IPS-NIHi11 (cell line): ENCODE measurements around the gene OR4C5.
A peak's percentile ranks its signal among the peaks of the same experiment; 100 is the strongest.
"Not testable (repeated sequence)": the region's sequence is repeated elsewhere in the genome, so short reads cannot be mapped to it uniquely, and the experiment has no call there.

Experiments used
- DNase-seq: peaks from one replicate; pipeline ENCODE4 v3.0.0; 2012; ENCODE audit warnings: mixed read lengths, low spot score

The OR4C5 gene

GRCh38 chr11:48366365-48366764 is at the start of gene OR4C5:
OR4C5 (minus strand) TSS chr11:48366465; CDS start chr11:48366465, 0 bp downstream.
- no peak for DNase-seq

- DNase-seq, result peak; percentile 2
These were observed 18.4 kb upstream of the OR4C5 start for GRCh38 chr11:48384670-48385069.

DNA sequence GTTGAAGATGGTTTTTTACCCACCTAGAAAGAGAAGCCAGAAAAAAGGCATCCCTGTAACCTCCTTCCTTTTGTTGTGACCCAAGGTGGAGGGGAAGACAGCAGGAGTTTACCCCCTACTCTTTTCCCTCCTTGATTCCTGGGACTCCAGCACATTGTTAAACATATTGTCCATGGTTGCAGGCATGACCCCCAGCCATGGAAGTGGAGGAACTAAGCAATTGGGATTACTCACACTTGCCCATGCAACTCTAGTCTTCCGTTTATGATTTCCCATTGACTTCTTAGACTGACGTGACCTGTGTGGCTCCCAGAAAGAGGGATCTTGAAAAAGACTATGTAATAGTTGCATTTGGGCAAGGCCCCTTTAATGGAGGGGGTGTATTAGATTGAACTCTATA is 17.9 kb upstream of the OR4C5 start:
- not testable (repeated sequence) for DNase-seq

DNA sequence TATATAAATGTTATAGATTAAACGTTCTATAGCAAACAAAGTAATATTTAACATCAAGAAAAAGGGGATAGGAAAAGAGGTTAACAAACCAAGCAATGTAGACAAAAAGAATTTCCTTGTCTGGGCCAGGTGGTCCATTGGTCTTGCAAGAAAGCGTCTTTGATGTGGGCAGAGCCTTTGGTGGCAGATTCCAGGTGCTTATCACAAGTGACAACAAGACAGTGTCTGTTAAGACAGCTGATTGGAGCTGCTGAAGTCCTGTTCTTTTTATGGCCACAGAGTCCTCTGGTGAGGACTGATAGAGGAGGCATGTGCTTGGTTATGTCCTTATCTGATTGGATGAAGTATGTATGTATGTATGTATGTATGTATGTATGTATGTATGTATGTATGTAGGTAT is 5.0 kb downstream of the OR4C5 start:
- DNase-seq, result not testable (repeated sequence)

DNA sequence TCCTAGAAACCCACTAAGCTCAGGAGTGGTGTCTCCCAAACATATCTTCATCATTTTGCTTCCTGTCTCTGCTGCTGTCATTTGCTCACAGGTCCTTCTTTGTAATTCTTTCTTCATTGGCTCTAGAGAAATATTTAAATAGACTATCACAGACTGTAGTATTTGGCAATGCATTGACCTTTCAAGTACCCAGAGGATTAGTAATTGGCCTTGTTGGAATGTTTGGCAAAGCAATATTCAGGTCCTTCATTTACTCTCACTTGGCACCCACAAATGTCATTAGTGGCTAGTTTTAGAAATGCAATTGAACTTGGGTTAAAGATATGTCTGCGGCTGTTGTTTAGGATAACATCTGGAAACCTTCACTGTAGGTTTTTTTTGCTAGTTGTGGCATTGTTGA is 11.6 kb downstream of the OR4C5 start:
- no peak for DNase-seq

DNA sequence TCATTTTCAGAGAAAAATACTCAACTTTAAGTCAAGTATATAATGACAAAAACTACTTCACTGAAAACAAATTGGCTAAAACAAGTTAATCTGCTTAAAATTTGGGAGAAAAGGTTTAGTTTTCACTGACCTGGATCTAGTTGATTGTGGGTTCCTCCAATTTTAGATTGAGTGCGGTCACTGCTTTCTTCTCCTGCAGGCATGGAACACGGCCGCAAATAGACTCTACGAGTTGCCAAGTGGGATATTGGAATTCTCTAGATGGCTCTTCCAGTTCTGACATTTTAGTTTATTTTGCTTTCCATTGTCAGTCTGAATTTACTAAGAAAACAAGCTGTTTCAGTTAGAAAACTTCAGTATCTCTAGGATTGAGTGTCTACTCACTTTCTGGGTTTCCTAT is 12.3 kb downstream of the OR4C5 start:
- DNase-seq, result no peak

DNA sequence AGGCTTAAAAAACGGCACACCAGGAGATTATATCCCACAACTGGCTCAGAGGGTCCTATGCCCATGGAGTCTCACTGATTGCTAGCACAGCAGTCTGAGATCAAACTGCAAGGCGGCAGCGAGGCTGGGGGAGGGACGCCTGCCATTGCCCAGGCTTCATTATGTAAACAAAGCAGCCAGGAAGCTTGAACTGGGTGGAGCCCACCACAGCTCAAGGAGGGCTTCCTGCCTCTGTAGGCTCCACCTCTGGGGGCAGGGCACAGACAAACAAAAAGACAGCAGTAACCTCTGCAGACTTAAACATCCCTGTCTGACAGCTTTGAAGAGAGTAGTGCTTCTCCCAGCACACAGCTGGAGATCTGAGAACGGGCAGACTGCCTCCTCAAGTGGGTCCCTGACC is 20.0 kb downstream of the OR4C5 start:
- DNase-seq, result not testable (repeated sequence)

DNA sequence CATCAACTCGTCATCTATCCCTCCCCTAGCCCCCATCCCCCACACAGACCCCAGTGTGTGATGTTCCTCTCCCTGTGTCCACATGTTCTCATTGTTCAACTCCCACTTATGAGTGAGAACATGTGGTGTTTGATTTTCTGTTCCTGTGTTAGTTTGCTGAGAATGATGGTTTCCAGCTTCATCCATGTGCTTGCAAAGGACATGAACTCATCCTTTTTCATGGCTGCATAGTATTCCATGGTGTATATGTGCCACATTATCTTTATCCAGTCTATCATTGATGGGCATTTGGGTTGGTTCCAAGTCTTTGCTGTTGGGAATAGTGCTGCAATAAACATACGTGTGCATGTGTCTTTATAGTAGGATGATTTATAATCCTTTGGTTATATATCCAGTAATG is 23.8 kb downstream of the OR4C5 start:
- not testable (repeated sequence) for DNase-seq

GRCh38 chr11:48341466-48341865 is 24.8 kb downstream of the OR4C5 start:
- no peak for DNase-seq

DNA sequence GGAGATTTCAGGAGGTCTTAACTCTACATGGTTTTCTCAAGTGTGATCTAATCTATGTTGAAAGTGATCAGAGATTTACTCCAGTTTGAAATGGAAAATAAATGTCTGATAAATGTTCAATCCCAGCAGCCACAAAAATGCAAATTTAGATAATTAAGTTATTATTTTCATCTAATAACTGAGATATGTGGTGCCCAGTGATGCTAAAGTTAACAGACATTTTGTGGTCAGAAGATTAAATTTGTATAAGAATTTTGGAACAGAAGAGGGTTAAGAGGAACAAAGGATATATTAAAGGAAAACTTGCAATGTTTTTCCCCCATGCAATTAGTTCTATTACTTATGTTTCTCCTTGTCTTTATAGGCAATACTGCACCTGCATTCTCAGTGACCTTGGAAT is 41.6 kb downstream of the OR4C5 start, which contains the start of gene OR4C3:
Gene OR4C3 (plus strand): TSS at position 301 of the 400 bp plus-strand sequence. CDS start 102 bp downstream, outside the sequence.
- not testable (repeated sequence) for DNase-seq

DNA sequence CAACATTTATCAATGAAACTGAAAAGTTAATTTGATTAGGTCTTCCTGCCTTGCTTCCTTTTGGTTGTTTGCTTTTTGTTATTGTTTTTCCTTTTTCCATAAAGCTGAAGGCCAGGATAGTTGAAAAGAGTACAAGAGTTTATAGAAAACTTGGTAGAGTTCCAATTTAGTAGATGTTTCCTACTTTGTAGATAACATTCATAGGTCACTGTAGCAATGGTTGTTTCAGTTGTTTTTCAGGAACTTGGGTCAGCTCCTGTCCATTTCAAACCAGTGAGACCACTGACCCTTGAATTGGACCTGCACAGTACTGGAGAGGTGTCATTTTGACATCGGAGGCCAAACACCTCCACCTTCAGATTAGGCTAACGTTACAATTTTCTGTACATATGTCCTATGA is 46.5 kb downstream of the OR4C5 start:
- DNase-seq, result not testable (repeated sequence)
